ENCODE measurements around the gene RNF141.

RNF141 gene

DNA sequence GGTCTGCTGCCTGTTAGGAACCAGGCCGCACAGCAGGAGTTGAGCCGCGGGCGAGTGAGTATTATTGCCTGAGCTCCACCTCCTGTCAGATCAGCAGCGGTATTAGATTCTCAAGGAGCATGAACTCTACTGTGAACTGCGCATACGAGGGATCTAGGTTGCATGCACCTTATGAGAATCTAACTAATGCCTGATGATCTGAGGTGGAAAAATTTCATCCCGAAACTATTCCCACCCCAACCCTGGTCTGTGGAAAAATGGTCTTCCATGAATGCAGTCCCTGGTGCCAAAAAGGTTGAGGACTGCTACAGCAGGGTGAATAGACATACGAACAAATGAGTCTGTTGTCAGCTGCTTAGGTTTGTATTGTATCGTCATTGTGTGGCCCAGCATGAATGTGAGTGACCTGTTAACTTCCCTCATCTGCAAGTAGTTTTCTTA, 29.8 kb downstream of the RNF141 start:
- no peak for TF ChIP-seq OSR1 (CRISPR knock-in tag; IDR thresholded peaks at IDR 0.05)
- TF ChIP-seq PATZ1 (CRISPR knock-in tag; IDR thresholded peaks at IDR 0.05; ENCODE audit: borderline replicate concordance): no peak
- TF ChIP-seq ZNF565 (CRISPR knock-in tag; conservative IDR thresholded peaks at IDR 0.05; ENCODE audit: low read depth): no peak
- TF ChIP-seq, protein P1, sequence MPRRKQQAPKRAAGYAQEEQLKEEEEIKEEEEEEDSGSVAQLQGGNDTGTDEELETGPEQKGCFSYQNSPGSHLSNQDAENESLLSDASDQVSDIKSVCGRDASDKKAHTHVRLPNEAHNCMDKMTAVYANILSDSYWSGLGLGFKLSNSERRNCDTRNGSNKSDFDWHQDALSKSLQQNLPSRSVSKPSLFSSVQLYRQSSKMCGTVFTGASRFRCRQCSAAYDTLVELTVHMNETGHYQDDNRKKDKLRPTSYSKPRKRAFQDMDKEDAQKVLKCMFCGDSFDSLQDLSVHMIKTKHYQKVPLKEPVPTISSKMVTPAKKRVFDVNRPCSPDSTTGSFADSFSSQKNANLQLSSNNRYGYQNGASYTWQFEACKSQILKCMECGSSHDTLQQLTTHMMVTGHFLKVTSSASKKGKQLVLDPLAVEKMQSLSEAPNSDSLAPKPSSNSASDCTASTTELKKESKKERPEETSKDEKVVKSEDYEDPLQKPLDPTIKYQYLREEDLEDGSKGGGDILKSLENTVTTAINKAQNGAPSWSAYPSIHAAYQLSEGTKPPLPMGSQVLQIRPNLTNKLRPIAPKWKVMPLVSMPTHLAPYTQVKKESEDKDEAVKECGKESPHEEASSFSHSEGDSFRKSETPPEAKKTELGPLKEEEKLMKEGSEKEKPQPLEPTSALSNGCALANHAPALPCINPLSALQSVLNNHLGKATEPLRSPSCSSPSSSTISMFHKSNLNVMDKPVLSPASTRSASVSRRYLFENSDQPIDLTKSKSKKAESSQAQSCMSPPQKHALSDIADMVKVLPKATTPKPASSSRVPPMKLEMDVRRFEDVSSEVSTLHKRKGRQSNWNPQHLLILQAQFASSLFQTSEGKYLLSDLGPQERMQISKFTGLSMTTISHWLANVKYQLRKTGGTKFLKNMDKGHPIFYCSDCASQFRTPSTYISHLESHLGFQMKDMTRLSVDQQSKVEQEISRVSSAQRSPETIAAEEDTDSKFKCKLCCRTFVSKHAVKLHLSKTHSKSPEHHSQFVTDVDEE (CRISPR knock-in tag; IDR thresholded peaks at IDR 0.05): no peak
- TF ChIP-seq ZNF8 (CRISPR knock-in tag; IDR thresholded peaks at IDR 0.05): no peak
- TF ChIP-seq TCF4 (CRISPR knock-in tag; IDR thresholded peaks at IDR 0.05; ENCODE audit: borderline replicate concordance): no peak
- TF ChIP-seq ARNTL (CRISPR knock-in tag; IDR thresholded peaks at IDR 0.05; ENCODE audit: borderline replicate concordance, low read depth): no peak
- TF ChIP-seq GLIS3 (CRISPR knock-in tag; IDR thresholded peaks at IDR 0.05): no peak
- TF ChIP-seq PPARA (CRISPR knock-in tag; IDR thresholded peaks at IDR 0.05; ENCODE audit: borderline replicate concordance): no peak
- no peak for TF ChIP-seq CREB5 (CRISPR knock-in tag; IDR thresholded peaks at IDR 0.05; ENCODE audit: low read depth)
- TF ChIP-seq ESRRG (CRISPR knock-in tag; IDR thresholded peaks at IDR 0.05): no peak
- TF ChIP-seq, protein P2, sequence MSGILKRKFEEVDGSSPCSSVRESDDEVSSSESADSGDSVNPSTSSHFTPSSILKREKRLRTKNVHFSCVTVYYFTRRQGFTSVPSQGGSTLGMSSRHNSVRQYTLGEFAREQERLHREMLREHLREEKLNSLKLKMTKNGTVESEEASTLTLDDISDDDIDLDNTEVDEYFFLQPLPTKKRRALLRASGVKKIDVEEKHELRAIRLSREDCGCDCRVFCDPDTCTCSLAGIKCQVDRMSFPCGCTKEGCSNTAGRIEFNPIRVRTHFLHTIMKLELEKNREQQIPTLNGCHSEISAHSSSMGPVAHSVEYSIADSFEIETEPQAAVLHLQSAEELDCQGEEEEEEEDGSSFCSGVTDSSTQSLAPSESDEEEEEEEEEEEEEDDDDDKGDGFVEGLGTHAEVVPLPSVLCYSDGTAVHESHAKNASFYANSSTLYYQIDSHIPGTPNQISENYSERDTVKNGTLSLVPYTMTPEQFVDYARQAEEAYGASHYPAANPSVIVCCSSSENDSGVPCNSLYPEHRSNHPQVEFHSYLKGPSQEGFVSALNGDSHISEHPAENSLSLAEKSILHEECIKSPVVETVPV (CRISPR knock-in tag; IDR thresholded peaks at IDR 0.05): no peak
- TF ChIP-seq CSDC2 (CRISPR knock-in tag; IDR thresholded peaks at IDR 0.05): no peak
- TF ChIP-seq ZC3H10 (CRISPR knock-in tag; IDR thresholded peaks at IDR 0.05): no peak
- no peak for TF ChIP-seq ZFP30 (CRISPR knock-in tag; IDR thresholded peaks at IDR 0.05)
- no peak for TF ChIP-seq TOX (CRISPR knock-in tag; IDR thresholded peaks at IDR 0.05; ENCODE audit: borderline replicate concordance)
- no peak for TF ChIP-seq POU6F1 (CRISPR knock-in tag; IDR thresholded peaks at IDR 0.05; ENCODE audit: borderline replicate concordance, low read depth)
- ATAC-seq: no peak

DNA sequence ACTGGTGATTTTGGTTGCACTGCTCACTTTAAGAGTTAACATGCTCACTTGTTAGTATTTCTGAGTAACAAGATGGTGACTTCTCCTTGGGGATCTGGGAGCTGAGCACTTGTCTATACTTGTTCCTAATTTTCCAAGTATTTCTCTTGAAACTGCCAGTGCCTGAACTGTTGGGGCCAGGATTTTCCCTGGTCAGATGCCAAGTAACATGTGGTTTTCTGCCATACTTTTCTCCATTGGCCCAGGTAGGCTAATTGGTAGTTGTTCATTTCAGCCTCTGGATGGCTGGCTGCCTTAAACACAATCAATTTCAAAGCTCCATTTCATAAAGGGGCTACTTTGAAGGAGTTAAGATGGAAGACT, 35.0 kb downstream of the RNF141 start:
- no peak for TF ChIP-seq PPARA (CRISPR knock-in tag; IDR thresholded peaks at IDR 0.05; ENCODE audit: borderline replicate concordance)
- TF ChIP-seq ZFP3 (CRISPR knock-in tag; IDR thresholded peaks at IDR 0.05): no peak
- TF ChIP-seq, protein P1 (CRISPR knock-in tag; IDR thresholded peaks at IDR 0.05): no peak
- no peak for TF ChIP-seq BACH2 (CRISPR knock-in tag; IDR thresholded peaks at IDR 0.05; ENCODE audit: borderline replicate concordance)
- TF ChIP-seq ZNF8 (CRISPR knock-in tag; IDR thresholded peaks at IDR 0.05): no peak
- ATAC-seq: no peak
